SK-N-MC (cell line): Measurements from ENCODE around the gene TRIM41.

ENCODE experiments used
- EZH2 ChIP-seq: fragments of 200-600 bp; sonication (generic); IDR thresholded peaks from one replicate; pipeline ENCODE4 v1.6.1; 2017; ENCODE audit warnings: antibody characterized with exemption
- FOXP2 ChIP-seq: optimal IDR thresholded peaks from 2 replicates; pipeline ENCODE3; 2011; ENCODE audit warnings: mild to moderate bottlenecking, moderate library complexity; ENCODE audit not compliant: insufficient read depth; ENCODE audit errors: extremely low read length, control extremely low read depth
- POLR2AphosphoS5 ChIP-seq: IDR thresholded peaks from 2 replicates; pipeline ENCODE4 v1.6.1; 2012; ENCODE audit warnings: mild to moderate bottlenecking, low read depth, low read length, borderline replicate concordance

DNA sequence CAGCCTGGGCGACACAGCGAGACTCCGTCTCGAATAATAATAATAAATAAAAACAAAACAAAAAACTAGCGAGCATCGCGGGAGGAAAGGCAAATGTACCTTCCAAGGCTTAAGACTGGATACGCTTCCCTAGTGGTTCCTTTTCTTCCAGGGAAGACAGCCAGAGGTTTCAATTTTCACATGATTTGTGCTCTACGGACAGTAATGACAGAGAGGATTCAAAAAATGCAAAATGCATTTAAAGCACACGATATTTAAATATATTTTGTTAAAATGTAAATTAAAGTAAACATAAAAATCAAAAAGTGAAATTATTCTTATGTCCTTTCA lies 4.3 kb upstream of the TRIM41 start:
- TF ChIP-seq EZH2 (no peak), POLR2AphosphoS5 (no peak), FOXP2 (no peak)
